Activated CD8-positive, alpha-beta memory T cell treated with anti-CD3 and anti-CD28 coated beads, Interleukin-2, amount 50 U/mL, for 4 hours (primary cell): ENCODE results near the gene TP53AIP1.
"Not testable (repeated sequence)": the region's sequence is repeated elsewhere in the genome, so short reads cannot be mapped to it uniquely, and the experiment has no call there.

Source experiments
- DNase-seq: peaks from one replicate; pipeline ENCODE4 v3.0.0-alpha.2; 2020

TP53AIP1 gene

GRCh38 chr11:128924510-128925249 lies 18.0 kb downstream of the TP53AIP1 start:
- no peak for DNase-seq

GRCh38 chr11:128924104-128924503 lies 18.6 kb downstream of the TP53AIP1 start:
- DNase-seq = no peak

GRCh38 chr11:128921793-128922192 lies 20.9 kb downstream of the TP53AIP1 start:
- DNase-seq = no peak

- no peak for DNase-seq
These were observed 22.0 kb downstream of the TP53AIP1 start for GRCh38 chr11:128920666-128921065.

GRCh38 chr11:128919635-128920034 lies 23.0 kb downstream of the TP53AIP1 start:
- not testable (repeated sequence) for DNase-seq

- DNase-seq = no peak
These were observed 23.5 kb downstream of the TP53AIP1 start for GRCh38 chr11:128919216-128919615.

GRCh38 chr11:128917144-128917724 lies 25.4 kb downstream of the TP53AIP1 start:
- DNase-seq = no peak

GRCh38 chr11:128916681-128917080 lies 26.0 kb downstream of the TP53AIP1 start:
- no peak for DNase-seq

GRCh38 chr11:128916037-128916572 lies 26.6 kb downstream of the TP53AIP1 start:
- DNase-seq = no peak

GRCh38 chr11:128915149-128915521 lies 27.5 kb downstream of the TP53AIP1 start:
- no peak for DNase-seq

GRCh38 chr11:128914216-128915148 lies 28.2 kb downstream of the TP53AIP1 start:
- DNase-seq = no peak

- no peak for DNase-seq
These were observed 28.9 kb downstream of the TP53AIP1 start for GRCh38 chr11:128913806-128914205.

- no peak for DNase-seq
These were observed 31.0 kb downstream of the TP53AIP1 start for GRCh38 chr11:128911701-128912100.

GRCh38 chr11:128911239-128911638 lies 31.4 kb downstream of the TP53AIP1 start:
- no peak for DNase-seq

GRCh38 chr11:128910576-128910975 lies 32.1 kb downstream of the TP53AIP1 start:
- DNase-seq = no peak

GRCh38 chr11:128909438-128910125 lies 33.1 kb downstream of the TP53AIP1 start:
- DNase-seq = no peak

GRCh38 chr11:128908391-128909246 lies 34.1 kb downstream of the TP53AIP1 start:
- DNase-seq = no peak

- no peak for DNase-seq
These were observed 35.1 kb downstream of the TP53AIP1 start for GRCh38 chr11:128907585-128907984.

- no peak for DNase-seq
These were observed 36.3 kb downstream of the TP53AIP1 start for GRCh38 chr11:128906185-128907050.

GRCh38 chr11:128905345-128906184 lies 37.1 kb downstream of the TP53AIP1 start:
- DNase-seq = peak; percentile 34
